K562 treated with DMSO at 1 percent for 48 hours (cell line): ENCODE data around the gene PCDHGA1. TPM values are rescaled to one million over a fixed set of nuclear protein-coding genes. Genes with fewer than 3 reads are reported as not detected.

Source experiments
- total RNA-seq: library from RNA; unstranded; fragments of 300-600 nt; gene quantifications from 2 replicates; pipeline ENCODE4 v1.2.3, GENCODE V29; 2022; ENCODE audit warnings: low replicate concordance; ENCODE audit errors: extremely low read depth

PCDHGA1 gene
- total RNA-seq, 1 experiment from 2014 or later, result not detected

GRCh38 chr5:141397756-141398551, 67.6 kb downstream of the PCDHGA1 start, which contains the start of gene PCDHGB5:
PCDHGB5 (plus strand) TSS chr5:141397947; CDS start chr5:141398128, 181 bp downstream.

GRCh38 chr5:141402553-141403243, 72.4 kb downstream of the PCDHGA1 start, which contains the start of gene PCDHGA9:
PCDHGA9 (plus strand) TSS chr5:141402778; CDS start chr5:141402953, 175 bp downstream.

GRCh38 chr5:141407790-141408505, 77.6 kb downstream of the PCDHGA1 start, which contains the start of gene PCDHGB6:
PCDHGB6 (plus strand) TSS chr5:141408021; CDS start chr5:141408203, 182 bp downstream.

GRCh38 chr5:141412854-141413539, 82.7 kb downstream of the PCDHGA1 start, which contains the start of gene PCDHGA10:
PCDHGA10 (plus strand) TSS chr5:141412987; CDS start chr5:141413176, 189 bp downstream.

GRCh38 chr5:141417494-141418172, 87.3 kb downstream of the PCDHGA1 start, which contains the start of gene PCDHGB7:
PCDHGB7 (plus strand) TSS chr5:141417677; CDS start chr5:141417860, 183 bp downstream.

GRCh38 chr5:141420855-141421488, 90.7 kb downstream of the PCDHGA1 start, which contains the start of gene PCDHGA11:
PCDHGA11 (plus strand) TSS chr5:141421051; CDS start chr5:141421228, 177 bp downstream.

GRCh38 chr5:141430332-141431113, 100.2 kb downstream of the PCDHGA1 start, which contains the start of gene PCDHGA12:
PCDHGA12 (plus strand) TSS chr5:141430507; CDS start chr5:141430760, 253 bp downstream.

GRCh38 chr5:141475625-141476131, 145.4 kb downstream of the PCDHGA1 start, which contains the start of gene PCDHGC3:
PCDHGC3 (plus strand) TSS chr5:141475966; CDS start chr5:141476117, 151 bp downstream.

GRCh38 chr5:141484641-141485311, 154.5 kb downstream of the PCDHGA1 start, which contains the start of gene PCDHGC4:
PCDHGC4 (plus strand) TSS chr5:141485030; CDS start chr5:141485174, 144 bp downstream.

GRCh38 chr5:141488591-141489561, 158.6 kb downstream of the PCDHGA1 start, which contains the start of gene PCDHGC5:
PCDHGC5 (plus strand) TSS chr5:141489081; CDS start chr5:141489241, 160 bp downstream.

Other genes with a start within 250 kb of the PCDHGA1 start
- gene PCDHB2, start 235.9 kb upstream of the PCDHGA1 start, total RNA-seq, result not detected in 2 replicates
- gene PCDHB3, start 230.0 kb upstream of the PCDHGA1 start, total RNA-seq, result not detected in 2 replicates
- gene PCDHB4, start 208.7 kb upstream of the PCDHGA1 start, total RNA-seq, result not detected in 2 replicates
- not detected in 2 replicates for gene PCDHB5, start 195.3 kb upstream of the PCDHGA1 start, total RNA-seq
- gene PCDHB6, start 180.5 kb upstream of the PCDHGA1 start, total RNA-seq, result not detected in 2 replicates
- gene PCDHB7, start 157.9 kb upstream of the PCDHGA1 start, total RNA-seq, result not detected in 2 replicates
- not detected in 2 replicates for gene PCDHB8, start 152.7 kb upstream of the PCDHGA1 start, total RNA-seq
- not detected in 2 replicates for gene PCDHB16, start 148.1 kb upstream of the PCDHGA1 start, total RNA-seq
- gene PCDHB9, start 143.4 kb upstream of the PCDHGA1 start, total RNA-seq, result not detected in 2 replicates
- gene PCDHB10, start 138.2 kb upstream of the PCDHGA1 start, total RNA-seq, result not detected in 2 replicates
- not detected in 2 replicates for gene PCDHB11, start 130.9 kb upstream of the PCDHGA1 start, total RNA-seq
- gene PCDHB12, start 121.8 kb upstream of the PCDHGA1 start, total RNA-seq, result not detected in 2 replicates
- not detected in 2 replicates for gene PCDHB13, start 116.6 kb upstream of the PCDHGA1 start, total RNA-seq
- not detected in 2 replicates for gene PCDHB14, start 107.2 kb upstream of the PCDHGA1 start, total RNA-seq
- not detected in 2 replicates for gene PCDHB15, start 85.1 kb upstream of the PCDHGA1 start, total RNA-seq
- gene SLC25A2, start 26.5 kb upstream of the PCDHGA1 start, total RNA-seq, result not detected in 2 replicates
- not detected in 2 replicates for gene TAF7, start 9.7 kb upstream of the PCDHGA1 start, total RNA-seq
- not detected in 2 replicates for gene PCDHGA2, start 8.2 kb downstream of the PCDHGA1 start, total RNA-seq
- not detected in 2 replicates for gene PCDHGA3, start 13.3 kb downstream of the PCDHGA1 start, total RNA-seq
- not detected in 2 replicates for gene PCDHGB1, start 19.6 kb downstream of the PCDHGA1 start, total RNA-seq
- not detected in 2 replicates for gene PCDHGA4, start 24.5 kb downstream of the PCDHGA1 start, total RNA-seq
- not detected in 2 replicates for gene PCDHGB2, start 29.5 kb downstream of the PCDHGA1 start, total RNA-seq
- gene PCDHGA5, start 33.6 kb downstream of the PCDHGA1 start, total RNA-seq, result not detected in 2 replicates
- not detected in 2 replicates for gene PCDHGB3, start 39.7 kb downstream of the PCDHGA1 start, total RNA-seq
- not detected in 2 replicates for gene PCDHGA6, start 43.4 kb downstream of the PCDHGA1 start, total RNA-seq
- gene PCDHGA7, start 52.2 kb downstream of the PCDHGA1 start, total RNA-seq, result not detected in 2 replicates
- not detected in 2 replicates for gene PCDHGB4, start 57.2 kb downstream of the PCDHGA1 start, total RNA-seq
- gene PCDHGA8, start 62.1 kb downstream of the PCDHGA1 start, total RNA-seq, result not detected in 2 replicates
- not detected in 2 replicates for gene PCDHGB5, start 67.4 kb downstream of the PCDHGA1 start, total RNA-seq
- gene PCDHGA9, start 72.3 kb downstream of the PCDHGA1 start, total RNA-seq, result not detected in 2 replicates
- not detected in 2 replicates for gene PCDHGB6, start 77.5 kb downstream of the PCDHGA1 start, total RNA-seq
- not detected in 2 replicates for gene PCDHGA10, start 82.5 kb downstream of the PCDHGA1 start, total RNA-seq
- not detected in 2 replicates for gene PCDHGB7, start 87.2 kb downstream of the PCDHGA1 start, total RNA-seq
- gene PCDHGA11, start 90.5 kb downstream of the PCDHGA1 start, total RNA-seq, result not detected in 2 replicates
- not detected in 2 replicates for gene PCDHGA12, start 100.0 kb downstream of the PCDHGA1 start, total RNA-seq
- not detected in 2 replicates for gene PCDHGC3, start 145.5 kb downstream of the PCDHGA1 start, total RNA-seq
- not detected in 2 replicates for gene PCDHGC4, start 154.5 kb downstream of the PCDHGA1 start, total RNA-seq
- not detected in 2 replicates for gene PCDHGC5, start 158.6 kb downstream of the PCDHGA1 start, total RNA-seq